MM.1S (cell line): Measurements from ENCODE around the gene EGLN1.

Source experiments
- DNase-seq: peaks from one replicate; pipeline ENCODE4 v3.0.0-alpha.2; 2015
- H2AFZ ChIP-seq: fragments of 300-600 bp; sonication (generic); 2 replicates; pipeline ENCODE4 v1.6.0; 2016; ENCODE audit warnings: antibody characterized with exemption, low read length
- H3F3A ChIP-seq: fragments of 300-600 bp; sonication (generic); 2 replicates; pipeline ENCODE4 v1.6.1; 2016; ENCODE audit warnings: mild to moderate bottlenecking, antibody characterized with exemption, low read length, moderate library complexity, mixed read lengths; ENCODE audit not compliant: insufficient read depth
- H3K27ac ChIP-seq: fragments of 300-600 bp; sonication (generic); 2 replicates; pipeline ENCODE4 v1.5.1; 2016; ENCODE audit warnings: mild to moderate bottlenecking, low read length
- H3K27me3 ChIP-seq: fragments of 300-600 bp; sonication (generic); replicated peaks from 2 replicates; pipeline ENCODE4 v1.6.0; 2016; ENCODE audit warnings: low read length; ENCODE audit not compliant: insufficient read depth
- H3K36me3 ChIP-seq: fragments of 300-600 bp; sonication (generic); replicated peaks from 2 replicates; pipeline ENCODE4 v1.6.1; 2016; ENCODE audit warnings: mild to moderate bottlenecking, low read length, mixed read lengths; ENCODE audit not compliant: insufficient read depth
- H3K4me1 ChIP-seq: fragments of 300-600 bp; sonication (generic); 2 replicates; pipeline ENCODE4 v1.6.1; 2016; ENCODE audit warnings: low read length, mixed read lengths
- H3K4me2 ChIP-seq: fragments of 300-600 bp; sonication (generic); 2 replicates; pipeline ENCODE4 v1.6.0; 2016; ENCODE audit warnings: low read depth, low read length
- H3K4me3 ChIP-seq: fragments of 300-600 bp; sonication (generic); 2 replicates; pipeline ENCODE4 v1.5.1; 2016; ENCODE audit warnings: low read length, mixed read lengths
- H3K79me2 ChIP-seq: fragments of 300-600 bp; sonication (generic); 2 replicates; pipeline ENCODE4 v1.6.1; 2016; ENCODE audit warnings: mixed run types, low read length, mixed read lengths
- H3K9ac ChIP-seq: fragments of 300-600 bp; sonication (generic); 2 replicates; pipeline ENCODE4 v1.6.1; 2016; ENCODE audit warnings: low read length, mixed read lengths
- H3K9me2 ChIP-seq: fragments of 300-600 bp; sonication (generic); replicated peaks from 2 replicates; pipeline ENCODE4 v1.6.1; 2016; ENCODE audit warnings: mild to moderate bottlenecking, low read length, mixed read lengths; ENCODE audit not compliant: insufficient read depth
- H3K9me3 ChIP-seq: fragments of 300-600 bp; sonication (generic); replicated peaks from 2 replicates; pipeline ENCODE4 v1.6.1; 2016; ENCODE audit warnings: mild to moderate bottlenecking, low read length, mixed read lengths; ENCODE audit not compliant: insufficient read depth
- H4K20me1 ChIP-seq: fragments of 300-600 bp; sonication (generic); 2 replicates; pipeline ENCODE4 v1.6.1; 2016; ENCODE audit warnings: mild to moderate bottlenecking, low read length, moderate library complexity, mixed read lengths; ENCODE audit not compliant: insufficient read depth
- CTCF ChIP-seq: fragments of 300-600 bp; sonication (generic); IDR thresholded peaks from 2 replicates; pipeline ENCODE4 v1.5.1; 2016; ENCODE audit warnings: antibody characterized with exemption, low read length, mixed read lengths
- EZH2 ChIP-seq: fragments of 300-600 bp; sonication (generic); optimal IDR thresholded peaks from 2 replicates; pipeline ENCODE3; 2017; ENCODE audit warnings: low read depth, mild to moderate bottlenecking, antibody characterized with exemption, low read length, mixed read lengths
- EZH2phosphoT487 ChIP-seq: fragments of 300-600 bp; sonication (generic); IDR thresholded peaks from 2 replicates; pipeline ENCODE4 v1.6.1; 2018; ENCODE audit warnings: antibody characterized with exemption, low read length

EGLN1 gene

GRCh38 chr1:231392389-231393131, 29.5 kb downstream of the EGLN1 start:
- no peaks in the 10 kb centered on the region for H3K36me3 ChIP-seq
- no peak overlapping the region for H2AFZ ChIP-seq
- no peaks in the 10 kb centered on the region for H3K9me2 ChIP-seq
- no peaks in the 10 kb centered on the region for H3F3A ChIP-seq
- H3K27ac ChIP-seq, result no peak overlapping the region
- no peak overlapping the region for H3K4me3 ChIP-seq
- TF ChIP-seq EZH2phosphoT487 (no peak), CTCF (no peak), EZH2 (no peak)
- no peak for DNase-seq
- H3K9ac ChIP-seq, result no peak overlapping the region
- H3K9me3 ChIP-seq, result no peaks in the 10 kb centered on the region
- H3K4me1 ChIP-seq, result no peaks in the 10 kb centered on the region
- no peak overlapping the region for H3K4me2 ChIP-seq
- H3K27me3 ChIP-seq, result no peaks in the 10 kb centered on the region
- H4K20me1 ChIP-seq, result no peaks in the 10 kb centered on the region
- H3K79me2 ChIP-seq, result peaks cover 75% of the 10 kb centered on the region

GRCh38 chr1:231390071-231390470, 32.0 kb downstream of the EGLN1 start:
- Histone ChIP-seq H3K9me2 (no peaks in the 10 kb centered on the region), H3F3A (no peaks in the 10 kb centered on the region), H3K4me2 (no peak overlapping the region), H3K36me3 (no peaks in the 10 kb centered on the region), H3K9ac (no peak overlapping the region), H4K20me1 (no peaks in the 10 kb centered on the region), H3K79me2 (peaks cover 67% of the 10 kb centered on the region), H3K27ac (no peak overlapping the region), H3K4me3 (no peak overlapping the region), H3K9me3 (no peaks in the 10 kb centered on the region), H3K27me3 (no peaks in the 10 kb centered on the region), H2AFZ (no peak overlapping the region), H3K4me1 (no peaks in the 10 kb centered on the region)
- DNase-seq, result no peak
- no peak for TF ChIP-seq EZH2
- no peak for TF ChIP-seq EZH2phosphoT487
- TF ChIP-seq CTCF, result no peak

GRCh38 chr1:231387770-231388669, 34.1 kb downstream of the EGLN1 start:
- H3K4me3 ChIP-seq, result no peak overlapping the region
- H3K9me2 ChIP-seq, result no peaks in the 10 kb centered on the region
- H3K79me2 ChIP-seq, result peaks cover 79% of the 10 kb centered on the region
- TF ChIP-seq CTCF (no peak), EZH2 (no peak), EZH2phosphoT487 (no peak)
- H3K36me3 ChIP-seq, result no peaks in the 10 kb centered on the region
- H3F3A ChIP-seq, result no peaks in the 10 kb centered on the region
- no peaks in the 10 kb centered on the region for H3K4me1 ChIP-seq
- no peak overlapping the region for H3K9ac ChIP-seq
- no peaks in the 10 kb centered on the region for H3K27me3 ChIP-seq
- H3K27ac ChIP-seq, result no peak overlapping the region
- no peak overlapping the region for H3K4me2 ChIP-seq
- H2AFZ ChIP-seq, result no peak overlapping the region
- H3K9me3 ChIP-seq, result no peaks in the 10 kb centered on the region
- DNase-seq, result no peak
- H4K20me1 ChIP-seq, result no peaks in the 10 kb centered on the region
